HG03064 (cell line): Measurements from ENCODE around the gene CATSPER1.

ENCODE experiments used
- ATAC-seq: cut with Tn5 transposase; IDR thresholded peaks from one replicate; pipeline ENCODE4 v1.9.1; 2021; ENCODE audit warnings: low read depth; ENCODE audit not compliant: unreplicated experiment

Gene CATSPER1

GRCh38 chr11:65976216-65977176, 49.8 kb downstream of the CATSPER1 start:
- no peak for ATAC-seq

- no peak for ATAC-seq
Observed at GRCh38 chr11:65975771-65976170, 50.5 kb downstream of the CATSPER1 start.

- no peak for ATAC-seq
Observed at GRCh38 chr11:65973439-65974110, 52.7 kb downstream of the CATSPER1 start.

- no peak for ATAC-seq
Observed at GRCh38 chr11:65972116-65972515, 54.2 kb downstream of the CATSPER1 start.

GRCh38 chr11:65968600-65969482, 57.4 kb downstream of the CATSPER1 start:
- no peak for ATAC-seq

GRCh38 chr11:65967329-65967934, 58.8 kb downstream of the CATSPER1 start:
- ATAC-seq, result no peak
